AG08395 (cell line): ENCODE results near the gene KCNMA1.

ENCODE experiments used
- DNase-seq: peaks from one replicate; pipeline ENCODE4 v3.0.0; 2012; ENCODE audit warnings: mixed read lengths, low spot score

KCNMA1 gene

GRCh38 chr10:77269163-77269562 lies 368.4 kb downstream of the KCNMA1 start:
- no peak for DNase-seq

GRCh38 chr10:77268721-77269120 lies 368.9 kb downstream of the KCNMA1 start:
- DNase-seq = no peak

- DNase-seq = no peak
Observed at GRCh38 chr10:77267703-77268675, 369.6 kb downstream of the KCNMA1 start.

GRCh38 chr10:77266242-77266641 lies 371.4 kb downstream of the KCNMA1 start:
- DNase-seq = no peak

GRCh38 chr10:77264527-77264926 lies 373.1 kb downstream of the KCNMA1 start:
- DNase-seq = no peak

GRCh38 chr10:77264107-77264506 lies 373.5 kb downstream of the KCNMA1 start:
- no peak for DNase-seq

- DNase-seq = no peak
Observed at GRCh38 chr10:77263700-77264099, 373.9 kb downstream of the KCNMA1 start.

- no peak for DNase-seq
Observed at GRCh38 chr10:77261146-77261545, 376.5 kb downstream of the KCNMA1 start.

- DNase-seq = no peak
Observed at GRCh38 chr10:77259171-77259874, 378.3 kb downstream of the KCNMA1 start.

- DNase-seq = no peak
Observed at GRCh38 chr10:77256346-77256745, 381.3 kb downstream of the KCNMA1 start.

- DNase-seq = no peak
Observed at GRCh38 chr10:77253556-77254064, 384.0 kb downstream of the KCNMA1 start.

- no peak for DNase-seq
Observed at GRCh38 chr10:77253147-77253545, 384.5 kb downstream of the KCNMA1 start.

- DNase-seq = no peak
Observed at GRCh38 chr10:77252380-77253146, 385.0 kb downstream of the KCNMA1 start.

- DNase-seq = peak; percentile 64
Observed at GRCh38 chr10:77251297-77252013, 386.2 kb downstream of the KCNMA1 start.

- DNase-seq = no peak
Observed at GRCh38 chr10:77249901-77250459, 387.6 kb downstream of the KCNMA1 start.

- no peak for DNase-seq
Observed at GRCh38 chr10:77248104-77248790, 389.4 kb downstream of the KCNMA1 start.

- no peak for DNase-seq
Observed at GRCh38 chr10:77247031-77247990, 390.3 kb downstream of the KCNMA1 start.

GRCh38 chr10:77245953-77246352 lies 391.7 kb downstream of the KCNMA1 start:
- DNase-seq = peak; percentile 62

- peak; percentile 16 for DNase-seq
Observed at GRCh38 chr10:77244746-77245145, 392.9 kb downstream of the KCNMA1 start.
